ENCODE results near the gene GAS6.

- TF ChIP-seq CTCF (IDR thresholded peaks at IDR 0.05; ENCODE audit: insufficient read depth, low read length, poor library complexity, severe bottlenecking) = no peak
- no peak for TF ChIP-seq EZH2phosphoT487 (conservative IDR thresholded peaks at IDR 0.05; ENCODE audit: low read length)
Observed at GRCh38 chr13:113783200-113783881, 80.5 kb downstream of the GAS6 start.

All from SU-DHL-6 (cell line).